Mesenchymal stem cell (in vitro differentiated cells and primary cell): ENCODE data around the gene CXADR.

Source experiments
- DNase-seq: peaks from one replicate; pipeline ENCODE4 v3.0.0-alpha.2; 2013
- H2AFZ ChIP-seq: one replicate; pipeline ENCODE4 v1.6.1; 2013; ENCODE audit warnings: low read depth, mild to moderate bottlenecking, control low read depth, inconsistent platforms, low read length, moderate library complexity
- H2AK5ac ChIP-seq: 2 replicates; pipeline ENCODE4 v1.6.1; 2013; ENCODE audit warnings: low read length, moderate library complexity, mild to moderate bottlenecking, inconsistent platforms; ENCODE audit not compliant: severe bottlenecking
- H2BK120ac ChIP-seq: one replicate; pipeline ENCODE4 v1.6.1; 2013; ENCODE audit warnings: low read depth, mild to moderate bottlenecking, inconsistent platforms, low read length, moderate library complexity
- H2BK12ac ChIP-seq, 2 experiments: one replicate each; pipeline ENCODE4 v1.6.1; 2013; ENCODE audit warnings: inconsistent platforms in 2 of 2, low read length in 2 of 2, mild to moderate bottlenecking in 2 of 2, moderate library complexity in 2 of 2, control low read depth in 1 of 2
- H2BK15ac ChIP-seq: one replicate; pipeline ENCODE4 v1.6.1; 2013; ENCODE audit warnings: mild to moderate bottlenecking, low read depth, inconsistent platforms; ENCODE audit not compliant: poor library complexity, severe bottlenecking
- H2BK5ac ChIP-seq: 2 replicates; pipeline ENCODE4 v1.6.1; 2013; ENCODE audit warnings: low read depth, mild to moderate bottlenecking, low read length, control low read depth, inconsistent platforms; ENCODE audit not compliant: poor library complexity, severe bottlenecking
- H3K14ac ChIP-seq, 2 experiments: one replicate each; pipeline ENCODE4 v1.6.1; 2013; ENCODE audit warnings: inconsistent platforms in 2 of 2, low read length in 2 of 2, control low read depth in 1 of 2, mild to moderate bottlenecking in 1 of 2, moderate library complexity in 1 of 2
- H3K18ac ChIP-seq, 2 experiments: one replicate each; pipeline ENCODE4 v1.6.1; 2013; ENCODE audit warnings: inconsistent platforms in 2 of 2, low read length in 2 of 2, control low read depth in 1 of 2, low read depth in 1 of 2, mild to moderate bottlenecking in 1 of 2
- H3K23ac ChIP-seq, 2 experiments: one replicate each; pipeline ENCODE4 v1.6.1; 2013; ENCODE audit warnings: inconsistent platforms in 2 of 2, low read length in 2 of 2, mild to moderate bottlenecking in 2 of 2, moderate library complexity in 2 of 2, control low read depth in 1 of 2
- H3K27ac ChIP-seq: 2 replicates; pipeline ENCODE4 v1.5.1; 2013; ENCODE audit warnings: mild to moderate bottlenecking, moderate library complexity, low read length, control low read depth, inconsistent platforms; ENCODE audit not compliant: poor library complexity, severe bottlenecking
- H3K27me3 ChIP-seq, 2 experiments: 2 replicates each; pipeline versions ENCODE4 v1.6.1 to v1.7.0; 2013; ENCODE audit warnings: low read length in 2 of 2, mild to moderate bottlenecking in 2 of 2, moderate library complexity in 2 of 2, control low read depth in 1 of 2, inconsistent platforms in 1 of 2; ENCODE audit not compliant: control insufficient read depth in 1 of 2, insufficient read depth in 1 of 2
- H3K36me3 ChIP-seq, 2 experiments: 2 replicates each; pipeline versions ENCODE4 v1.6.1 to v1.7.0; 2013; ENCODE audit warnings: low read length in 2 of 2, control low read depth in 1 of 2, inconsistent platforms in 1 of 2, low read depth in 1 of 2, mild to moderate bottlenecking in 1 of 2; ENCODE audit not compliant: insufficient read depth in 2 of 2, control insufficient read depth in 1 of 2
- H3K4ac ChIP-seq, 2 experiments: one replicate each; pipeline ENCODE4 v1.6.1; 2013; ENCODE audit warnings: inconsistent platforms in 2 of 2, low read length in 2 of 2, mild to moderate bottlenecking in 2 of 2, moderate library complexity in 2 of 2, control low read depth in 1 of 2, low read depth in 1 of 2
- H3K4me1 ChIP-seq: 2 replicates; pipeline ENCODE4 v1.6.1; 2013; ENCODE audit warnings: low read depth, low read length, control low read depth; ENCODE audit not compliant: control insufficient read depth, insufficient read depth
- H3K4me2 ChIP-seq: 2 replicates; pipeline ENCODE4 v1.6.1; 2013; ENCODE audit warnings: low read length, mild to moderate bottlenecking, inconsistent platforms; ENCODE audit not compliant: poor library complexity, severe bottlenecking
- H3K4me3 ChIP-seq, 2 experiments: 2 replicates each; pipeline versions ENCODE4 v1.5.1 to v1.7.0; 2013; ENCODE audit warnings: low read length in 2 of 2, mild to moderate bottlenecking in 2 of 2, control low read depth in 1 of 2, low read depth in 1 of 2; ENCODE audit not compliant: insufficient read depth in 1 of 2
- H3K79me1 ChIP-seq: replicated peaks from 2 replicates; pipeline ENCODE4 v1.6.1; 2013; ENCODE audit warnings: mild to moderate bottlenecking, control low read depth, low read length, inconsistent platforms; ENCODE audit not compliant: poor library complexity, severe bottlenecking
- H3K9ac ChIP-seq: 2 replicates; pipeline ENCODE4 v1.7.0; 2013; ENCODE audit warnings: mild to moderate bottlenecking, low read length, moderate library complexity
- H3K9me3 ChIP-seq: 2 replicates; pipeline ENCODE4 v1.7.0; 2013; ENCODE audit warnings: mild to moderate bottlenecking, low read length; ENCODE audit not compliant: control insufficient read depth
- H4K8ac ChIP-seq: one replicate; pipeline ENCODE4 v1.6.1; 2013; ENCODE audit warnings: inconsistent platforms, mild to moderate bottlenecking, low read length, moderate library complexity
- H4K91ac ChIP-seq: one replicate; pipeline ENCODE4 v1.6.1; 2013; ENCODE audit warnings: mild to moderate bottlenecking, low read length, inconsistent platforms
- WGBS: methylation state at CpG from one replicate; pipeline ENCODE4 v1.1.7; 2013; ENCODE audit warnings: mixed read lengths; 5-methylcytosine and 5-hydroxymethylcytosine counted together

CXADR gene

DNA sequence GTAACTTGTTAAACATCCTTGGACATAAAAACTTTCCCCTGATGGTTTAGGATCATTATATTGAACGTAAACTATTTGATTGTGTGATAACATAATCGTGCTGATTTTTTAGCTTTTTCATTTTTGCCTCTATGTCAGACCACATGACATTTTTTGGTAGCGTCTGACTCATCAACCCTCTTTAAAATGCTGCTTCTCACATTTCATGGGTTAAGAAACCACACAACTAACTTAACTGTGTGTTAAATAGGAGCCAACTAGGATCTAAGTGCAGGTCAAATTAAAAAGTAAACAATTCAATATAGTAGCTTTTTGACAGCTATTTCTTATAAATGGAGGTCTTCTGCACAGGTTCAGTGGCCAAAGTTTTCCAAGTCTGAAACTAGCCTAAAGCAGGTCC, 90.0 kb downstream of the CXADR start:
- no peak overlapping the region for H3K4me2 ChIP-seq
- no peak overlapping the region for H3K4me3 ChIP-seq
- no peak overlapping the region for H3K27ac ChIP-seq
- H2BK120ac ChIP-seq, result no peak overlapping the region
- H3K9ac ChIP-seq, result peak overlapping the region; percentile 11
- no peak overlapping the region for H2BK5ac ChIP-seq
- WGBS, result 94% methylated on average over 3 of the region's 3 CpGs
- DNase-seq, result peak; percentile 18
- no peak overlapping the region for H2AFZ ChIP-seq
- H3K18ac ChIP-seq, result no peak overlapping the region
- no peaks in the 10 kb centered on the region for H3K9me3 ChIP-seq
- H3K4me1 ChIP-seq, result peaks cover under 1% of the 10 kb centered on the region
- H2BK12ac ChIP-seq, result no peak overlapping the region
- H4K91ac ChIP-seq, result no peak overlapping the region
- no peak overlapping the region for H4K8ac ChIP-seq
- no peak overlapping the region for H2AK5ac ChIP-seq
- H3K27me3 ChIP-seq, result no peaks in the 10 kb centered on the region
- peaks cover 7 to 94% of the 10 kb centered on the region in 2 experiments for H3K36me3 ChIP-seq
- H3K23ac ChIP-seq, result no peak overlapping the region
- peaks cover 12% of the 10 kb centered on the region for H3K79me1 ChIP-seq
- H3K4ac ChIP-seq, result no peak overlapping the region
- H3K14ac ChIP-seq, result no peak overlapping the region
- no peak overlapping the region for H2BK15ac ChIP-seq

DNA sequence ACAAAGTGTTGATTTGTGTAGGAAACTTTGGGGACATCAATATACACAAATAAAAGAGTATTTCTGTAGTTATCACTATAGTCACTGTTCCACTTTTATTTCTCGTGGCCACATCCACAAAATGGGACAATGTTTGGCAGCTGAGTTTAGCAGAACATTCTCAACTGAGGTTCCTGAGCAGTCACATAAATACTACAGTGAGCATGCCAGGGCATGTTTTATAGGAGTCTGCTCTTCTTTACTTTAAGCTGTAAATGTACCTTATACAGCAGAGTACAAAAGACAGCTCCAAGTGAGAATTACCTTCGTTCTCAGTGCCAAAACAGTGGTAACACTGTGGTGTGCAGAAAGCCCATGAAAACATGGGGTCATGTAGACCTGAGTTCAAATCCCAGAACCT, 94.8 kb downstream of the CXADR start:
- peak overlapping the region; percentile 29 for H3K9ac ChIP-seq
- no peak overlapping the region for H2AFZ ChIP-seq
- no peak overlapping the region for H3K4me2 ChIP-seq
- H3K9me3 ChIP-seq, result no peaks in the 10 kb centered on the region
- H4K8ac ChIP-seq, result peak overlapping the region; percentile 94
- H2BK15ac ChIP-seq, result peak overlapping the region; percentile 20
- H3K4me1 ChIP-seq, result peaks cover 1% of the 10 kb centered on the region
- peaks cover 4 to 59% of the 10 kb centered on the region in 2 experiments for H3K36me3 ChIP-seq
- H2AK5ac ChIP-seq, result peak overlapping the region; percentile 82
- H2BK120ac ChIP-seq, result peak overlapping the region; percentile 81
- peak overlapping the region in 1 of 2 experiments; percentile 79 for H2BK12ac ChIP-seq
- H3K14ac ChIP-seq, result no peak overlapping the region
- H3K18ac ChIP-seq, result peak overlapping the region; percentile 68 to 85
- no peak overlapping the region for H3K4me3 ChIP-seq
- peak overlapping the region; percentile 30 for H3K27ac ChIP-seq
- H2BK5ac ChIP-seq, result no peak overlapping the region
- peak overlapping the region; percentile 91 to 92 for H3K4ac ChIP-seq
- H4K91ac ChIP-seq, result peak overlapping the region; percentile 90
- WGBS, result 98% methylated on average over 2 of the region's 2 CpGs
- H3K27me3 ChIP-seq, result no peaks in the 10 kb centered on the region
- no peak overlapping the region for H3K23ac ChIP-seq
- H3K79me1 ChIP-seq, result peaks cover 8% of the 10 kb centered on the region
- no peak for DNase-seq

DNA sequence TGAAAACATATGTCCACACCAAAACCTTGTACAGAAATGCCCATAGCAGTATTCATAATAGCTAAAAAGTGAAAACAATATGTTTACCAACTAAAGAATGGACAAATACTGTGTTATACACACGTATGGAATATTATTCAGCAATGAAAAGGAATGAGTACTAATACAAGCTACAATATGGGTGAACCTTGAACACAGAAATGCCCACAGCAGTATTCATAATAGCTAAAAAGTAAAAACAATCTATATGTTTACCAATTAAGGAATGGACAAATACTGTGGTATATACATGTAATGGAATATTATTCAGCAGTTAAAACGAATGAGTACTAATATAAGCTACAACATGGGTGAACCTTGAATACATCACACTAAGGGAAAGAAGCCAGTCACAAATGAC, 96.8 kb downstream of the CXADR start:
- Histone ChIP-seq H3K79me1 (peaks cover 6% of the 10 kb centered on the region), H3K36me3 (peaks cover 0 to 41% of the 10 kb centered on the region in 2 experiments), H3K9ac (peak overlapping the region; percentile 99), H2AFZ (no peak overlapping the region), H3K4me3 (no peak overlapping the region), H3K4me1 (peaks cover 8% of the 10 kb centered on the region), H4K91ac (no peak overlapping the region), H3K9me3 (no peaks in the 10 kb centered on the region), H4K8ac (no peak overlapping the region), H2BK15ac (no peak overlapping the region), H3K27me3 (no peaks in the 10 kb centered on the region), H3K4ac (no peak overlapping the region), H3K23ac (no peak overlapping the region), H3K27ac (no peak overlapping the region), H3K4me2 (no peak overlapping the region), H2BK120ac (no peak overlapping the region), H2BK12ac (no peak overlapping the region), H3K14ac (no peak overlapping the region), H2BK5ac (no peak overlapping the region), H2AK5ac (no peak overlapping the region), H3K18ac (no peak overlapping the region)
- 100% methylated on average over 1 of the region's 2 CpGs for WGBS
- DNase-seq, result no peak

DNA sequence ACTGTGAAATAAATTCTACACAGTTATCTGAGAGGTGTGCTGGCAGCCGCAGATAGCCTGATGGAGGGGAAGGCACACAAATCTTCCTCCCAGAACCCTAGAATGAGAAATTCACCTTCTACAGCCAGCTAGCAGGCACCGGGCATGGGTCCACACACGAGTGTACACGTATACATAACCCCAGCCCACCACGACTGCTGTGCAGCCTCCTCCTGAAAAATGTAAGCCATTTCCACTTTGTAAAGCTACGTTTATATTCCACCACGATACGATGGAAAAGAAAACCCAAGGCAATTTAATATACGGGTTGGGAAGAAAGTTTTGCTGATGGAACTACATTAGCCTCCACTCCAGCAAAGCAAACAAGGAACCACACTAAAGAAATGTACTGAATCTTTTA, 98.1 kb downstream of the CXADR start:
- Histone ChIP-seq H2BK12ac (no peak overlapping the region), H3K4me2 (peak overlapping the region; percentile 73), H4K8ac (no peak overlapping the region)

More for the DNA sequence above, 98.1 kb downstream of the CXADR start:
- H3K14ac ChIP-seq, result no peak overlapping the region
- H3K9me3 ChIP-seq, result no peaks in the 10 kb centered on the region
- H3K79me1 ChIP-seq, result peaks cover 6% of the 10 kb centered on the region
- H3K18ac ChIP-seq, result no peak overlapping the region
- H3K36me3 ChIP-seq, result peaks cover 0 to 29% of the 10 kb centered on the region in 2 experiments
- H2AK5ac ChIP-seq, result peak overlapping the region; percentile 3
- no peak overlapping the region for H4K91ac ChIP-seq
- no peak overlapping the region for H3K23ac ChIP-seq
- H2AFZ ChIP-seq, result no peak overlapping the region
- H3K4me3 ChIP-seq, result peak overlapping the region in 1 of 2 experiments; percentile 94
- H3K9ac ChIP-seq, result peak overlapping the region; percentile 99
- H2BK15ac ChIP-seq, result no peak overlapping the region
- WGBS, result 54% methylated on average over 6 of the region's 9 CpGs
- H3K4ac ChIP-seq, result peak overlapping the region in 1 of 2 experiments; percentile 24
- H3K27me3 ChIP-seq, result no peaks in the 10 kb centered on the region
- no peak overlapping the region for H2BK120ac ChIP-seq
- no peak overlapping the region for H2BK5ac ChIP-seq
- H3K27ac ChIP-seq, result peak overlapping the region; percentile 58
- no peak for DNase-seq
- peaks cover 8% of the 10 kb centered on the region for H3K4me1 ChIP-seq
